Upper lobe of left lung (tissue), 6 donors: Measurements from ENCODE around the gene GRID1. TPM values are rescaled to one million over a fixed set of nuclear protein-coding genes. Genes with fewer than 3 reads are reported as not detected.

ENCODE experiments used
- ATAC-seq, 2 donors: fragments of 200-7000 bp; cut with Tn5 transposase; one replicate each; pipeline ENCODE4 v1.9.1; 2022; ENCODE audit warnings: mild to moderate bottlenecking in 2 of 2, moderate library complexity in 2 of 2; ENCODE audit not compliant: low FRiP score in 2 of 2
- DNase-seq, 2 donors: peaks; one replicate each; pipeline ENCODE4 v3.0.0-alpha.2; 2019 to 2020
- H3K27ac ChIP-seq, 4 donors: fragments of 200-600 bp; sonication (generic); one replicate each; pipeline ENCODE4 v1.5.1; 2016 to 2019
- H3K27me3 ChIP-seq, 4 donors: fragments of 200-600 bp; sonication (generic); one replicate each; pipeline ENCODE4 v1.5.1; 2017 to 2019
- H3K36me3 ChIP-seq, 4 donors: fragments of 200-600 bp; sonication (generic); one replicate each; pipeline ENCODE4 v1.5.1; 2016 to 2019
- H3K4me1 ChIP-seq, 4 donors: fragments of 200-600 bp; sonication (generic); one replicate each; pipeline ENCODE4 v1.5.1; 2018 to 2019
- H3K4me3 ChIP-seq, 4 donors: fragments of 200-600 bp; sonication (generic); one replicate each; pipeline ENCODE4 v1.5.1; 2017 to 2019; ENCODE audit warnings: mild to moderate bottlenecking in 2 of 4, moderate library complexity in 1 of 4
- H3K9me3 ChIP-seq, 4 donors: fragments of 200-600 bp; sonication (generic); one replicate each; pipeline ENCODE4 v1.5.1; 2018 to 2019
- EP300 ChIP-seq, 4 donors: sonication (generic); formaldehyde crosslinking; IDR thresholded peaks; one replicate each; pipeline ENCODE4 v1.5.1; 2017; ENCODE audit warnings: antibody characterized with exemption in 4 of 4, control low read depth in 2 of 4
- POLR2A ChIP-seq, 4 donors: fragments of 450-650 bp; IDR thresholded peaks; one replicate each; pipeline ENCODE4 v1.5.1; 2016 to 2017; ENCODE audit warnings: antibody characterized with exemption in 4 of 4, mild to moderate bottlenecking in 2 of 4
- POLR2AphosphoS5 ChIP-seq, 2 donors: sonication (generic); formaldehyde crosslinking; IDR thresholded peaks; one replicate each; pipeline ENCODE4 v1.5.1; 2017; ENCODE audit warnings: antibody characterized with exemption in 2 of 2
- WGBS, 2 donors: methylation state at CpG; one replicate each; pipeline ENCODE4 v1.1.5; 2017 to 2018; 5-methylcytosine and 5-hydroxymethylcytosine counted together
- total RNA-seq, 6 donors: library from RNA; depleted of rRNA in 4 of 6; stranded (reverse); fragments of >200 nt in 4 of 6; gene quantifications; one replicate each; pipeline versions ENCODE4 v1.1.0 to v1.2.1, GENCODE V29; 2016 to 2021
- TF ChIP-seq, protein P1 (sequence below), 6 experiments: fragments of 450-650 bp in 4 of 6; fragments of 200-600 bp in 2 of 6; sonication (generic) in 2 of 6; IDR thresholded peaks; one replicate each; pipeline ENCODE4 v1.5.1; 2016 to 2019; ENCODE audit warnings: antibody characterized with exemption in 6 of 6
- donor health status: DM: no; HTN: no; CAD: no; lungs with moderate emphysema.
- donor health status: DM: no; HTN: yes; CAD: no; lungs with severe emphysema.

Gene GRID1
- total RNA-seq, 6 donors from 2014 or later: 1.5 to 5.2 (median 3.2) TPM

DNA sequence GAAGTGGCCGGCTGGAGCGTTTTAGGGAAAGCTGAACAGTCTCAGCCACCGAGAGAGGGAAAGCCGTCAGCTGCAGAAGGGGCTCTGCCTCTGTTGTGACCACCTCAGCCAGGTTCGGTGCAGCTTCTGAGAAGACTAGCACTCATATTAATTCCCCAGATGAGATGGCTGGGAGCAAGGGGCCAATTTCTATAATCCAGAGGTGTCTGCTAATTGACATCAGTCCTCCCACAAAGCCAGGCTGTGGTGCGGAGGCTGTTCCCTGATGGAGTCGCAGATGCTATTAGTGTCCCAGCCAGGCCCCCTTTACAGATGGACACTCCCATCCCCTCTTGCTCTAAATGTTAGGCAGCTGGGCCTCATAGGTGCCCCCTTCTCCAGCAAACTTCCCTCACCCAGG lies 133.5 kb downstream of the GRID1 start:
- 67 to 75% methylated on average over 6 to 7 of the region's 7 CpGs for WGBS, 2 donors
- peaks cover 0 to 5% (median 0%) of the 10 kb centered on the region in 4 donors for H3K9me3 ChIP-seq
- ATAC-seq: no peak
- no peaks in the 10 kb centered on the region for H3K36me3 ChIP-seq
- H3K27ac ChIP-seq: no peak overlapping the region
- TF ChIP-seq POLR2A (IDR thresholded peaks at IDR 0.05) (no peak), POLR2AphosphoS5 (IDR thresholded peaks at IDR 0.05) (no peak), EP300 (IDR thresholded peaks at IDR 0.05) (no peak)
- TF ChIP-seq, protein P1, sequence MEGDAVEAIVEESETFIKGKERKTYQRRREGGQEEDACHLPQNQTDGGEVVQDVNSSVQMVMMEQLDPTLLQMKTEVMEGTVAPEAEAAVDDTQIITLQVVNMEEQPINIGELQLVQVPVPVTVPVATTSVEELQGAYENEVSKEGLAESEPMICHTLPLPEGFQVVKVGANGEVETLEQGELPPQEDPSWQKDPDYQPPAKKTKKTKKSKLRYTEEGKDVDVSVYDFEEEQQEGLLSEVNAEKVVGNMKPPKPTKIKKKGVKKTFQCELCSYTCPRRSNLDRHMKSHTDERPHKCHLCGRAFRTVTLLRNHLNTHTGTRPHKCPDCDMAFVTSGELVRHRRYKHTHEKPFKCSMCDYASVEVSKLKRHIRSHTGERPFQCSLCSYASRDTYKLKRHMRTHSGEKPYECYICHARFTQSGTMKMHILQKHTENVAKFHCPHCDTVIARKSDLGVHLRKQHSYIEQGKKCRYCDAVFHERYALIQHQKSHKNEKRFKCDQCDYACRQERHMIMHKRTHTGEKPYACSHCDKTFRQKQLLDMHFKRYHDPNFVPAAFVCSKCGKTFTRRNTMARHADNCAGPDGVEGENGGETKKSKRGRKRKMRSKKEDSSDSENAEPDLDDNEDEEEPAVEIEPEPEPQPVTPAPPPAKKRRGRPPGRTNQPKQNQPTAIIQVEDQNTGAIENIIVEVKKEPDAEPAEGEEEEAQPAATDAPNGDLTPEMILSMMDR (IDR thresholded peaks at IDR 0.05): no peak
- H3K4me1 ChIP-seq: peaks cover 0 to 6% (median 0%) of the 10 kb centered on the region in 4 donors
- DNase-seq: no peak
- H3K27me3 ChIP-seq: no peaks in the 10 kb centered on the region
- no peak overlapping the region for H3K4me3 ChIP-seq

DNA sequence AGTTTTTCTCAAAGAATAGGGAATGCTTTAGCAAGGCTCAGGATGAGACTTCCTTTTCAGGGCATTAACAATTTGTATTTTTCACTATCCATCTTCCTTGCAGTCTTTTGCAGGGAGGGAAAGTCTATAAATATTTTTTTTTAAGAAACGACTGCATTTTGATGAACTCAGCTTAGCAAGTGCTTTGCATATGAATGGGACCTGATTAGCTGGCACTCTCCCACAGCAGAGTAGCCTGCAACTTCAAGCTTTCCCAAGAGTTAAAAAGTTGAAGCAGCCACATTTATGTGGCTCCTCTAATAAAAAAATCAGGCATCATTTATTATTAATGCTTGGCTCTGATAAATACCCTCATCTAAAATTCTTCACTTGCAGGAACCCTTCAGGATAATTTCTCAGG lies 134.0 kb downstream of the GRID1 start:
- Histone ChIP-seq H3K9me3 (no peaks in the 10 kb centered on the region), H3K36me3 (no peaks in the 10 kb centered on the region), H3K4me3 (no peak overlapping the region), H3K27me3 (no peaks in the 10 kb centered on the region), H3K27ac (no peak overlapping the region), H3K4me1 (peaks cover 0 to 6% (median 0%) of the 10 kb centered on the region in 4 donors)
- WGBS, 2 donors: 22 to 32% methylated on average over 1 of the region's 1 CpG
- DNase-seq: no peak
- ATAC-seq: no peak
- TF ChIP-seq POLR2AphosphoS5 (IDR thresholded peaks at IDR 0.05) (no peak), EP300 (IDR thresholded peaks at IDR 0.05) (no peak), POLR2A (IDR thresholded peaks at IDR 0.05) (no peak)
- TF ChIP-seq, protein P1 (IDR thresholded peaks at IDR 0.05): no peak

DNA sequence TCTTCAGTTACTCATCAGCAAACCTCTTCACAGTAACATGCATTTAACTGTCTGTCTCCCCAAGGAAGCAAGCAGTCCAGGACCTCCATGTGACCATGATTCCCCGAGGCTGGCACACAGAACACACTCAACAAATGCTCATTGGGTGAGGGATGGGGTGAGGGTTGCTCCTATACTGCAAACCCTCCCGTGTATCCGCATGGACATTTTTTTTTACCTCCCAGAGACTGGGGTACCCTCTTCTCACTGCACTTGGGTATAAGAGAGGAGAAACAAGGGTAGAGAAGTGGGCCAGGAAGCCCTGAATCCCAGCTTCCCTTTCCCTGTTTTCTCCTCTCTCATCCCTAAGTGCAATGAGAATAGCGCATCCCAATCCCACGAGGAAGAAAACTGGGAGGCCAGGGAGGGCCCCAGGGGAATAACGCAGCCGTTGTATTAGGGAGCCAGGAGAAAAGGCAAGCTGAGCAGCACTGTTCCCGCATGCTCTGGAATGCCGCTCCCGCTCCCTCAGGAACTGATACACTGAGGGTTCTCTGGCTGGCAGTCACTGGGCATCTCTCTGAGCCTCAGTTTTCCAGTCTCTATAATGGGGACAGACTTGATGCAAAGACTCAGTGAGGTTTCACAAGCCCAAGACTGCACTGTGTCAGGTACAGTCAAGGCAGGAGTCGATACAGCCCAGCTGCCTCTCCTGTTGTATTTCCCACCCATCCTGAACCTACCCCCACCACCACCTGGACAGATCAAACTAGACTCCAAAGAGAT lies 134.6 kb downstream of the GRID1 start:
- TF ChIP-seq EP300 (IDR thresholded peaks at IDR 0.05) (no peak), POLR2A (IDR thresholded peaks at IDR 0.05) (no peak), POLR2AphosphoS5 (IDR thresholded peaks at IDR 0.05) (no peak)
- TF ChIP-seq, protein P1 (IDR thresholded peaks at IDR 0.05): no peak
- Histone ChIP-seq H3K27ac (no peak overlapping the region), H3K36me3 (no peaks in the 10 kb centered on the region), H3K4me3 (no peak overlapping the region), H3K4me1 (peaks cover 0 to 6% (median 0%) of the 10 kb centered on the region in 4 donors), H3K27me3 (no peaks in the 10 kb centered on the region), H3K9me3 (no peaks in the 10 kb centered on the region)
- WGBS, 2 donors: 69 to 73% methylated on average over 5 to 11 of the region's 11 CpGs
- ATAC-seq (no peak), DNase-seq (no peak)

DNA sequence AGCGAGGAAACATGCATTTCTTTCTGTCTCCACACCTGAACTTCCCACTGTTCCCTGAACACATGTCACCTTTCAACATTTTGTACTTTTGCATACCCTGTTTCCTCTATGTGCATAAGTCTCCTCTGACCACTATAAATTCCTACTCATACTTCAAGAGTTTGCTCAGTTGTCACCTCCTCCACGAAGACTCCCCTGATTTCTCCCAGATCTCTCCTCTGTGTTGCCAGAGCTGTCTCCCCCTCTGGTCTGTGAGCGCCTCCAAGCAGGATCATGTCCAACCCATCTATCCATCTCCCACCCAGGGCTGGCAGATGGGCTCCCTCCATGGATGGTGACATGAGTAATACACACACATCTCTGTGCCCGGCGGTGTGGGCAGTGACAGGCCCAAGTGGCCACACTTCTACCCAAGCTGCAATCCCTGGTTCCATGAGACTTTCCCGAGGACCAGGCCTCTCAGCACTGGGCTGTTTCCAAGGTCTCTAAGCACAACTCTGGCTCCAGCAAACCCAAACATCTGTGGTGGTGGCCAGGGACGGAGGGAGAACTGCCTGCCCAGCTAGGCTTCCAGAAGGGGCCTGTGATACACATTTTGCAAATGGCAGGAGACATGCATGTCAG lies 135.9 kb downstream of the GRID1 start:
- WGBS, 2 donors: 77 to 86% methylated on average over 4 to 7 of the region's 7 CpGs
- DNase-seq: no peak

More for the DNA sequence above, 135.9 kb downstream of the GRID1 start:
- Histone ChIP-seq H3K9me3 (no peaks in the 10 kb centered on the region), H3K27me3 (no peaks in the 10 kb centered on the region), H3K4me3 (no peak overlapping the region), H3K36me3 (no peaks in the 10 kb centered on the region), H3K4me1 (peaks cover 0 to 6% (median 0%) of the 10 kb centered on the region in 4 donors), H3K27ac (no peak overlapping the region)
- ATAC-seq: no peak
- TF ChIP-seq EP300 (IDR thresholded peaks at IDR 0.05): no peak
- TF ChIP-seq POLR2AphosphoS5 (IDR thresholded peaks at IDR 0.05): no peak
- TF ChIP-seq, protein P1 (IDR thresholded peaks at IDR 0.05): no peak
- TF ChIP-seq POLR2A (IDR thresholded peaks at IDR 0.05): no peak
